SK-N-SH (cell line): ENCODE results near the gene PBX1.

ENCODE experiments used
- CHD2 ChIP-seq: fragments of 150-350 bp; IDR thresholded peaks from 2 replicates; pipeline ENCODE4 v1.6.1; 2018; ENCODE audit warnings: low read length; ENCODE audit not compliant: partially characterized antibody
- CTCF ChIP-seq: fragments of 200-600 bp; sonication (generic); IDR thresholded peaks from 2 replicates; pipeline ENCODE4 v1.6.1; 2017; ENCODE audit warnings: antibody characterized with exemption, mild to moderate bottlenecking, moderate library complexity
- EP300 ChIP-seq, 2 experiments: IDR thresholded peaks; 2 replicates each; pipeline versions ENCODE4 v1.4.0 to v1.6.1; 2012; ENCODE audit warnings: borderline replicate concordance in 1 of 2, low read depth in 1 of 2, low read length in 1 of 2
- EZH2phosphoT487 ChIP-seq: fragments of 200-600 bp; sonication (generic); IDR thresholded peaks from 2 replicates; pipeline ENCODE4 v1.6.1; 2017; ENCODE audit warnings: low read depth, mixed run types, mild to moderate bottlenecking, antibody characterized with exemption, moderate library complexity, borderline replicate concordance
- MAX ChIP-seq: IDR thresholded peaks from 2 replicates; pipeline ENCODE4 v1.4.0; 2012; ENCODE audit warnings: low read depth
- NRF1 ChIP-seq: IDR thresholded peaks from 2 replicates; pipeline ENCODE4 v1.6.1; 2012; ENCODE audit warnings: low read depth, mild to moderate bottlenecking, low read length
- POLR2AphosphoS5 ChIP-seq: IDR thresholded peaks from 2 replicates; pipeline ENCODE4 v1.6.1; 2012; ENCODE audit warnings: low read depth, low read length
- RAD21 ChIP-seq: IDR thresholded peaks from 2 replicates; pipeline ENCODE4 v1.6.1; 2012; ENCODE audit warnings: mild to moderate bottlenecking, low read length
- REST ChIP-seq: IDR thresholded peaks from 2 replicates; pipeline ENCODE4 v1.6.1; 2012; ENCODE audit warnings: mild to moderate bottlenecking, low read depth, low read length, moderate library complexity
- SIN3A ChIP-seq: IDR thresholded peaks from 2 replicates; pipeline ENCODE4 v1.6.1; 2012; ENCODE audit warnings: low read depth, mild to moderate bottlenecking, low read length, moderate library complexity, borderline replicate concordance
- SMC3 ChIP-seq: IDR thresholded peaks from 2 replicates; pipeline ENCODE4 v1.6.1; 2012; ENCODE audit warnings: low read depth, low read length, improper control_type of control experiment
- TCF12 ChIP-seq: IDR thresholded peaks from 2 replicates; pipeline ENCODE4 v1.4.0; 2012
- USF2 ChIP-seq: fragments of 150-350 bp; IDR thresholded peaks from 2 replicates; pipeline ENCODE4 v1.6.1; 2017; ENCODE audit warnings: antibody characterized with exemption, low read length, low read depth, borderline replicate concordance
- YY1 ChIP-seq: IDR thresholded peaks from 2 replicates; pipeline ENCODE4 v1.4.0; 2012; ENCODE audit warnings: low read depth, mild to moderate bottlenecking

GRCh38 chr1:164836614-164837018 is 277.6 kb downstream of the PBX1 start:
- no peak for TF ChIP-seq CTCF
- TF ChIP-seq YY1, result no peak
- TF ChIP-seq NRF1, result no peak
- no peak for TF ChIP-seq SIN3A
- no peak for TF ChIP-seq EZH2phosphoT487
- TF ChIP-seq REST, result no peak
- no peak for TF ChIP-seq MAX
- TF ChIP-seq USF2, result no peak
- TF ChIP-seq CHD2, result no peak
- TF ChIP-seq SMC3, result no peak
- TF ChIP-seq POLR2AphosphoS5, result no peak
- TF ChIP-seq EP300 (IDR thresholded peaks at IDR 0.05; ENCODE audit: borderline replicate concordance in 1 of 2, low read depth in 1 of 2, low read length in 1 of 2), result no peak
- no peak for TF ChIP-seq TCF12
- no peak for TF ChIP-seq RAD21
